K562 (cell line): ENCODE results near the gene RBM20. TPM values are rescaled to one million over a fixed set of nuclear protein-coding genes. Genes with fewer than 3 reads are reported as not detected.

Experiments used
- ATAC-seq: fragments of 200-7000 bp; cut with Tn5 transposase; 3 replicates; pipeline ENCODE4 v1.9.1; 2020; ENCODE audit warnings: moderate library complexity
- BruUV-seq: library from RNA; stranded (reverse); fragments of 400-500 nt; replicated peaks from 2 replicates; lab custom pipeline; 2021; lab: Mats Ljungman, UMichigan
- CTCF ChIA-PET: fragments of 300-600 bp; formaldehyde crosslinking; extraction: SDS; loops from one replicate; lab custom pipeline; 2021; ENCODE audit warnings: low intra/inter-chr PET ratio; lab: Yijun Ruan, JAX
- POLR2A ChIA-PET: fragments of 300-600, 350-650 bp; sonication (Branson Sonifier 250); formaldehyde crosslinking; extraction: SDS; loops from one replicate; lab custom pipeline; 2021; ENCODE audit warnings: antibody characterized with exemption, inconsistent platforms; lab: Yijun Ruan, JAX
- DNase-seq, 4 experiments: peaks; one replicate each; pipeline versions ENCODE4 v3.0.0 to v3.0.0-alpha.2; 2011 to 2018; ENCODE audit warnings: low spot score in 3 of 4, mixed read lengths in 3 of 4; ENCODE audit errors: extremely low read depth in 1 of 4
- FAIRE-seq: peaks from 2 replicates; lab custom pipeline; 2011; peaks lifted over from hg19 to GRCh38; lab: Jason Lieb, UNC
- H2AFZ ChIP-seq: 2 replicates; pipeline ENCODE4 v1.6.0; 2011; ENCODE audit warnings: low read depth, low read length, control low read depth, inconsistent platforms
- H3K27ac ChIP-seq: fragments of 200-600 bp; 3 replicates; pipeline ENCODE4 v1.8.0; 2011; ENCODE audit warnings: low read depth, mild to moderate bottlenecking, control low read depth, inconsistent platforms, low read length, moderate library complexity, mixed read lengths; ENCODE audit errors: extremely low read depth
- H3K27me3 ChIP-seq, 2 experiments: fragments of 300-600 bp in 1 of 2; 2 replicates in 1 of 2; 3 replicates in 1 of 2; pipeline versions ENCODE4 v1.6.0 to v1.8.0; 2011; ENCODE audit warnings: inconsistent platforms in 2 of 2, low read length in 2 of 2, mild to moderate bottlenecking in 1 of 2, mixed read lengths in 1 of 2, moderate library complexity in 1 of 2; ENCODE audit not compliant: control insufficient read depth in 2 of 2, insufficient read depth in 2 of 2
- H3K36me3 ChIP-seq: fragments of 300-600 bp; 3 replicates; pipeline ENCODE4 v1.8.0; 2011; ENCODE audit warnings: mild to moderate bottlenecking, low read length, inconsistent platforms; ENCODE audit not compliant: control insufficient read depth, insufficient read depth
- H3K4me1 ChIP-seq, 2 experiments: fragments of 200-600 bp in 1 of 2; replicated peaks in 1 of 2; 2 replicates in 1 of 2; 3 replicates in 1 of 2; pipeline versions ENCODE4 v1.5.1 to v1.8.0; 2011; ENCODE audit warnings: inconsistent platforms in 2 of 2, low read length in 2 of 2, mild to moderate bottlenecking in 1 of 2, mixed read lengths in 1 of 2, moderate library complexity in 1 of 2; ENCODE audit not compliant: control insufficient read depth in 2 of 2, insufficient read depth in 2 of 2
- H3K4me2 ChIP-seq: 2 replicates; pipeline ENCODE4 v1.6.1; 2011; ENCODE audit warnings: low read length, control low read depth, inconsistent platforms, mixed read lengths; ENCODE audit not compliant: insufficient read depth
- H3K4me3 ChIP-seq: fragments of 200-600 bp; sonication (generic), shearing (Covaris generic); 2 replicates; pipeline ENCODE4 v1.5.1; 2016; ENCODE audit warnings: control low read depth, inconsistent platforms
- H3K79me2 ChIP-seq: fragments of 200-600 bp; 3 replicates; pipeline ENCODE4 v1.8.0; 2011; ENCODE audit warnings: low read length, inconsistent platforms; ENCODE audit not compliant: control insufficient read depth, insufficient read depth
- H3K9ac ChIP-seq, 2 experiments: 2 replicates each; pipeline versions ENCODE4 v1.6.0 to v1.6.1; 2011; ENCODE audit warnings: low read depth in 2 of 2, low read length in 2 of 2, control low read depth in 1 of 2, inconsistent platforms in 1 of 2, mild to moderate bottlenecking in 1 of 2, mixed read lengths in 1 of 2; ENCODE audit not compliant: insufficient read depth in 1 of 2
- H3K9me1 ChIP-seq: one replicate; pipeline ENCODE4 v1.6.0; 2011; ENCODE audit warnings: inconsistent platforms, mild to moderate bottlenecking, low read length, moderate library complexity; ENCODE audit not compliant: control insufficient read depth, insufficient read depth
- H3K9me3 ChIP-seq: replicated peaks from 2 replicates; pipeline ENCODE4 v1.5.1; 2011; ENCODE audit warnings: low read depth, low read length, inconsistent platforms; ENCODE audit not compliant: control insufficient read depth, insufficient read depth
- H4K20me1 ChIP-seq: replicated peaks from 2 replicates; pipeline ENCODE4 v1.6.1; 2011; ENCODE audit warnings: low read length, inconsistent platforms, mixed read lengths; ENCODE audit not compliant: control insufficient read depth, insufficient read depth
- BMI1 ChIP-seq: fragments of 150-350 bp; IDR thresholded peaks from 2 replicates; pipeline ENCODE4 v1.6.1; 2014; ENCODE audit warnings: low read length
- FOXJ3 ChIP-seq: sonication (generic); formaldehyde crosslinking; IDR thresholded peaks from 2 replicates; pipeline ENCODE4 v1.4.0; 2020; ENCODE audit warnings: mild to moderate bottlenecking, missing genetic modification reagents
- MCM5 ChIP-seq: fragments of 450-650 bp; IDR thresholded peaks from 2 replicates; pipeline ENCODE4 v1.6.1; 2016; ENCODE audit warnings: low read depth
- MED1 ChIP-seq: sonication (generic); formaldehyde crosslinking; IDR thresholded peaks from 2 replicates; pipeline ENCODE4 v1.8.1; 2023; ENCODE audit warnings: missing genetic modification reagents, borderline replicate concordance
- OTX1 ChIP-seq: fragments of 450-650 bp; formaldehyde crosslinking; IDR thresholded peaks from 2 replicates; pipeline ENCODE4 v1.4.0; 2022; ENCODE audit warnings: mild to moderate bottlenecking
- PML ChIP-seq: IDR thresholded peaks from 2 replicates; pipeline ENCODE4 v1.6.1; 2012; ENCODE audit warnings: low read length, inconsistent platforms
- SFPQ ChIP-seq: fragments of 200-400 bp; formaldehyde crosslinking; IDR thresholded peaks from 2 replicates; pipeline ENCODE4 v1.6.1; 2017; ENCODE audit warnings: mild to moderate bottlenecking, low read depth, low read length, moderate library complexity
- TCF7L2 ChIP-seq: fragments of 150-350 bp; IDR thresholded peaks from 2 replicates; pipeline ENCODE4 v1.6.1; 2016; ENCODE audit warnings: low read depth, mild to moderate bottlenecking, low read length, moderate library complexity
- ZBTB8A ChIP-seq: fragments of 450-650 bp; IDR thresholded peaks from 2 replicates; pipeline ENCODE4 v1.6.1; 2018; ENCODE audit warnings: mild to moderate bottlenecking, moderate library complexity; ENCODE audit not compliant: partially characterized antibody
- ZNF76 ChIP-seq: fragments of 250-450 bp; sonication (Bioruptor Pico); IDR thresholded peaks from 2 replicates; pipeline ENCODE4 v1.4.0; 2020; ENCODE audit warnings: mild to moderate bottlenecking, moderate library complexity, borderline replicate concordance
- WGBS: fragments of 100-300 bp; shearing (Covaris generic); methylation state at CpG from one replicate; pipeline ENCODE4 v1.1.6; 2016; ENCODE audit warnings: low coverage, mixed read lengths; ENCODE audit not compliant: insufficient coverage; ENCODE audit errors: missing lambda C conversion rate; 5-methylcytosine and 5-hydroxymethylcytosine counted together
- in situ Hi-C: fragments of 300-500 bp; cut with MboI; formaldehyde crosslinking; loops from 4 replicates; pipeline ENCODE4 v1.15.0; 2018; ENCODE audit warnings: inconsistent platforms, mixed read lengths
- intact Hi-C: fragments of 100-400 bp; cut with micrococcal nuclease; formaldehyde crosslinking; loops from 2 replicates; pipeline ENCODE4 v1.14.2; 2022
- polyA plus RNA-seq, 8 experiments: library from polyadenylated mRNA; depleted of rRNA in 4 of 8; stranded (reverse) in 5 of 8; unstranded in 3 of 8; fragments of >200 nt; fragmentation: Nextera tagmentation in 2 of 8; fragmentation: Illumina TruSeq in 1 of 8; extraction: Ambion mirVana in 2 of 8; extraction: Trizol in 1 of 8; gene quantifications; 2 replicates each; pipeline versions ENCODE4 v1.2.1 to v1.2.3, GENCODE V29; 2011 to 2014; ENCODE audit warnings: inconsistent platforms in 1 of 8, missing spikeins in 1 of 8
- total RNA-seq, 7 experiments: library from RNA; depleted of rRNA in 6 of 7; stranded (reverse); fragments of >200 nt in 6 of 7; fragmentation: Illumina TruSeq in 2 of 7; extraction: Trizol in 2 of 7; gene quantifications; 2 replicates each; pipeline versions ENCODE4 v1.2.1 to v1.2.3, GENCODE V29; 2011 to 2021; ENCODE audit warnings: low replicate concordance in 1 of 7
- TF ChIP-seq, protein P1 (sequence below): sonication (generic); formaldehyde crosslinking; IDR thresholded peaks from 2 replicates; pipeline ENCODE4 v1.8.1; 2023; ENCODE audit warnings: mild to moderate bottlenecking, missing genetic modification reagents
- TF ChIP-seq, protein P2 (sequence below): sonication (generic); formaldehyde crosslinking; IDR thresholded peaks from 2 replicates; pipeline ENCODE4 v1.8.0; 2022; ENCODE audit warnings: mild to moderate bottlenecking, missing genetic modification reagents
- TF ChIP-seq, protein P3 (sequence below): fragments of 450-650 bp; IDR thresholded peaks from 2 replicates; pipeline ENCODE4 v1.6.1; 2018; ENCODE audit not compliant: partially characterized antibody

Gene RBM20
- total and polyA plus RNA-seq, 9 of the 15 experiments (the other 6 are each of a cell fraction or from before 2014, with no cell fraction given), result 0.63 to 5.7 (median 3.2) TPM

DNA sequence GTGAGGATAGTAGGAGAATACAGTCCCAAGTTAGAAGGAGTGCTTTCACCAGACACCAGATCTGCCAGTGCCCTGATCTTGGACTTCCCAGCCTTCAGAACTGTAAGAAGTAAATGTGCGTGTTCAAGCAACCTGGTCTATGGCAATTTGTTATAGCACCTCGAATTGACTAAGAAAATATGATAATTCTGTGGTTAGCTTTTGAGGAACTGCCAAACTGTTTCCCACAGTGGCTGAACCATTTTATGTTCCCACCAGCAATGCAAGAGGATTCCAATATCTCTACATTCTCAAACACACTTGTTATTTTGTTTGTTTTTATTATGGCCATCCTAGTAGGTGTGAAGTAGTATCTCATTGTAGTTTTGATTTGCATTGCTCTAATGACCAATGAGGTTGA lies 47.0 kb downstream of the RBM20 start:
- Histone ChIP-seq H2AFZ (no peak overlapping the region), H3K4me3 (no peak overlapping the region), H3K4me2 (no peak overlapping the region), H4K20me1 (no peaks in the 10 kb centered on the region), H3K27ac (no peak overlapping the region), H3K4me1 (no peaks in the 10 kb centered on the region; a peak in 1 of 5 replicates), H3K9ac (no peak overlapping the region), H3K9me1 (no peaks in the 10 kb centered on the region), H3K9me3 (no peaks in the 10 kb centered on the region; the same call in 1 of the 2 replicates), H3K27me3 (no peaks in the 10 kb centered on the region), H3K36me3 (no peaks in the 10 kb centered on the region), H3K79me2 (peaks cover 13% of the 10 kb centered on the region)
- ATAC-seq (no peak), FAIRE-seq (no peak), DNase-seq (no peak)
- BruUV-seq, result no TSS peak
- WGBS, result 70% methylated on average over 2 of the region's 2 CpGs
- TF ChIP-seq, protein P1, sequence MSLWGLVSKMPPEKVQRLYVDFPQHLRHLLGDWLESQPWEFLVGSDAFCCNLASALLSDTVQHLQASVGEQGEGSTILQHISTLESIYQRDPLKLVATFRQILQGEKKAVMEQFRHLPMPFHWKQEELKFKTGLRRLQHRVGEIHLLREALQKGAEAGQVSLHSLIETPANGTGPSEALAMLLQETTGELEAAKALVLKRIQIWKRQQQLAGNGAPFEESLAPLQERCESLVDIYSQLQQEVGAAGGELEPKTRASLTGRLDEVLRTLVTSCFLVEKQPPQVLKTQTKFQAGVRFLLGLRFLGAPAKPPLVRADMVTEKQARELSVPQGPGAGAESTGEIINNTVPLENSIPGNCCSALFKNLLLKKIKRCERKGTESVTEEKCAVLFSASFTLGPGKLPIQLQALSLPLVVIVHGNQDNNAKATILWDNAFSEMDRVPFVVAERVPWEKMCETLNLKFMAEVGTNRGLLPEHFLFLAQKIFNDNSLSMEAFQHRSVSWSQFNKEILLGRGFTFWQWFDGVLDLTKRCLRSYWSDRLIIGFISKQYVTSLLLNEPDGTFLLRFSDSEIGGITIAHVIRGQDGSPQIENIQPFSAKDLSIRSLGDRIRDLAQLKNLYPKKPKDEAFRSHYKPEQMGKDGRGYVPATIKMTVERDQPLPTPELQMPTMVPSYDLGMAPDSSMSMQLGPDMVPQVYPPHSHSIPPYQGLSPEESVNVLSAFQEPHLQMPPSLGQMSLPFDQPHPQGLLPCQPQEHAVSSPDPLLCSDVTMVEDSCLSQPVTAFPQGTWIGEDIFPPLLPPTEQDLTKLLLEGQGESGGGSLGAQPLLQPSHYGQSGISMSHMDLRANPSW (CRISPR knock-in tag), result no peak
- TF ChIP-seq PML (no peak), SFPQ (no peak), ZNF76 (CRISPR knock-in tag) (no peak), MED1 (CRISPR knock-in tag) (no peak), TCF7L2 (no peak), BMI1 (no peak), FOXJ3 (CRISPR knock-in tag) (no peak), OTX1 (CRISPR knock-in tag) (no peak), ZBTB8A (no peak), MCM5 (no peak)
- TF ChIP-seq, protein P2, sequence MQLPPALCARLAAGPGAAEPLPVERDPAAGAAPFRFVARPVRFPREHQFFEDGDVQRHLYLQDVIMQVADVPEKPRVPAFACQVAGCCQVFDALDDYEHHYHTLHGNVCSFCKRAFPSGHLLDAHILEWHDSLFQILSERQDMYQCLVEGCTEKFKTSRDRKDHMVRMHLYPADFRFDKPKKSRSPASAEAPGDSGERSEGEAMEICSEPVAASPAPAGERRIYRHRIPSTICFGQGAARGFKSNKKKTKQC (CRISPR knock-in tag), result no peak
- TF ChIP-seq, protein P3, sequence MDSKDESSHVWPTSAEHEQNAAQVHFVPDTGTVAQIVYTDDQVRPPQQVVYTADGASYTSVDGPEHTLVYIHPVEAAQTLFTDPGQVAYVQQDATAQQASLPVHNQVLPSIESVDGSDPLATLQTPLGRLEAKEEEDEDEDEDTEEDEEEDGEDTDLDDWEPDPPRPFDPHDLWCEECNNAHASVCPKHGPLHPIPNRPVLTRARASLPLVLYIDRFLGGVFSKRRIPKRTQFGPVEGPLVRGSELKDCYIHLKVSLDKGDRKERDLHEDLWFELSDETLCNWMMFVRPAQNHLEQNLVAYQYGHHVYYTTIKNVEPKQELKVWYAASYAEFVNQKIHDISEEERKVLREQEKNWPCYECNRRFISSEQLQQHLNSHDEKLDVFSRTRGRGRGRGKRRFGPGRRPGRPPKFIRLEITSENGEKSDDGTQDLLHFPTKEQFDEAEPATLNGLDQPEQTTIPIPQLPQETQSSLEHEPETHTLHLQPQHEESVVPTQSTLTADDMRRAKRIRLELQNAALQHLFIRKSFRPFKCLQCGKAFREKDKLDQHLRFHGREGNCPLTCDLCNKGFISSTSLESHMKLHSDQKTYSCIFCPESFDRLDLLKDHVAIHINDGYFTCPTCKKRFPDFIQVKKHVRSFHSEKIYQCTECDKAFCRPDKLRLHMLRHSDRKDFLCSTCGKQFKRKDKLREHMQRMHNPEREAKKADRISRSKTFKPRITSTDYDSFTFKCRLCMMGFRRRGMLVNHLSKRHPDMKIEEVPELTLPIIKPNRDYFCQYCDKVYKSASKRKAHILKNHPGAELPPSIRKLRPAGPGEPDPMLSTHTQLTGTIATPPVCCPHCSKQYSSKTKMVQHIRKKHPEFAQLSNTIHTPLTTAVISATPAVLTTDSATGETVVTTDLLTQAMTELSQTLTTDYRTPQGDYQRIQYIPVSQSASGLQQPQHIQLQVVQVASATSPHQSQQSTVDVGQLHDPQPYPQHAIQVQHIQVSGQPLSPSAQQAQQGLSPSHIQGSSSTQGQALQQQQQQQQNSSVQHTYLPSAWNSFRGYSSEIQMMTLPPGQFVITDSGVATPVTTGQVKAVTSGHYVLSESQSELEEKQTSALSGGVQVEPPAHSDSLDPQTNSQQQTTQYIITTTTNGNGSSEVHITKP, result no peak
- ChIA-PET CTCF (no interaction called here), POLR2A (no interaction called here)
- intact Hi-C loops (no loop called here), in situ Hi-C loops (no loop called here)
